ENCODE results near the gene METTL23.
"Not testable (repeated sequence)": the region's sequence is repeated elsewhere in the genome, so short reads cannot be mapped to it uniquely, and the experiment has no call there.

The METTL23 gene

DNA sequence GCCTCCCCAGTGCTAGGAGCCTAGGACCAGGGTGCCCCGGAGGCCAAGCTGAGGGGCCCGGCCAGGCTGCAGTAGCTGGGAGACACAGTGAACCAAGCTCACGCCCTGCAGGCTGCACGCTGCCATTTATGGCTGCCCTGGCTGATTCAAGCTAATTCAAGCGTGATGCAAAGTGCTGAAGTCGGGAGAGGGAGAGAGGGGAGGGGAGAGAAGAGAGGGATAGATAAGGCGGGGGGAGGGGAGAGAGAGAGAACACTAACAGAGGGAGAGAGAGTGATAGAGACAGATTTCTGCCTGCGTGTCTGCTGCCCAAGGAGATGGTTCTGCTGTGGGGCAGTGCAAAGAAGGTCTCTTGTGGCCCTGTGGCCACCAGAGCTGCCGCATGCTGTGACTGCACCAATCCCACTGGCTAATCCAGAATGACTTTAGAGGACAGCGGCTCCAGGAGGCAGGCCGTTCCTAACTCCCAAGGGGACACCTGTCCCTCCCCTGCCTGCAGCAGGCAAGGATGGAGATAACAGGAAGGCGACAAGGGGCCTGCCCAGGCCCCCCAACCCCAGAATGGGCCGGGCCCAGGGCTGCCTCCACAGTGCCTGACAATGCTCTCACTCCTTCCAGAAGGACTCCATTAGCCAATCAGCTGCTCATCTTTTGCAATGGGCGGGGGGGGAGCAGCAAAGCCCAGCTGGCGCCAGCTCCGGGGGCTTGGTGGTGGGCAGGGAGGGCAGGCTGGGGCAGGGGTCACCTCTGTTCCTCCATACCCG is 28.8 kb upstream of the METTL23 start:
- no peak for TF ChIP-seq ZFX (IDR thresholded peaks at IDR 0.05; ENCODE audit: borderline replicate concordance)
- no peak for TF ChIP-seq CTCF (IDR thresholded peaks at IDR 0.05)
- no peak overlapping the region for H3K27ac ChIP-seq

DNA sequence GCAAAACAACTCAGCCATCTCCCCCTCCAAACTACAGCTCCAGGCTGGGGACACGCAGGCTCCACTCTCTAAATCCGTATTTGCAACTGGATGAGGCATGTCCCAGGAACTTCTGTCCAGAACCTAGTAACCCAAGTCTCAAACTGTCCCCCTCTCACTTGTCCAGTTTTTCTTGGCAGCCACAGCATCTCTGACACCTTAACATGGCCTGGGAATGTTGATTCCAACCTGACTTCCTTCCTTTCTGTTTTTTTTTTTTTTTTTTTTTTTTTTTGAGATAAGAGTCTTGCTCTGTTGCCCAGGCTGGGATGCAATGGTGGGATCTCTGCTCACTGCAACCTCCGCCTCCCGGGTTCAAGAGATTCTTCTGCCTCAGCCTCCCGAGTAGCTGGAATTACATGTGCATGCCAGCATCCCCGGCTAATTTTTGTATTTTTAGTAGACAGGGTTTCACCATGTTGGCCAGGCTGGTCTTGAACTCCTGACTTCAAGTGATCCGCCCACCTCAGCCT is 28.1 kb upstream of the METTL23 start:
- not testable (repeated sequence) for H3K27ac ChIP-seq

DNA sequence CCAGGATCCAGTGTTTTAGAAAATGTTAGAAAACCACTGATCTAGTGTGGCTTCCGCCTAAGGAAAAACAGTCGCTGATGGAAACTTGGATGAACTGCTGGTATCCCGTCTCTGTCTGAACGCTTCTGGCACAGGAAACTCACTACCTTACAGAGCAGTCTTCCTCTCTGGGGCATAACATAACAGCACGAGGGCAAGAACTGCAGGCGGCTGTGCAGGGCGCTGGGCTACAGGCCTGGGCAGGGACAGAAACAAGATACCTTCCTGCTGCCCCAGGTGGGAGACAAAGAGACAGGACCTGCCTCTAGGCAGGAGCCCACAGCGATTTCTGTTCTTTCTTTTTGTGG is 26.4 kb upstream of the METTL23 start:
- TF ChIP-seq CTCF (IDR thresholded peaks at IDR 0.05) = no peak
- no peak for TF ChIP-seq ZFX (IDR thresholded peaks at IDR 0.05; ENCODE audit: borderline replicate concordance)
- H3K27ac ChIP-seq = no peak overlapping the region

GRCh38 chr17:76700617-76701470 is 25.8 kb upstream of the METTL23 start:
- no peak for TF ChIP-seq ZFX (IDR thresholded peaks at IDR 0.05; ENCODE audit: borderline replicate concordance)
- TF ChIP-seq CTCF (IDR thresholded peaks at IDR 0.05) = no peak
- H3K27ac ChIP-seq = no peak overlapping the region

GRCh38 chr17:76701471-76701967 is 25.1 kb upstream of the METTL23 start:
- no peak overlapping the region for H3K27ac ChIP-seq
- TF ChIP-seq CTCF (IDR thresholded peaks at IDR 0.05) (no peak), ZFX (IDR thresholded peaks at IDR 0.05; ENCODE audit: borderline replicate concordance) (no peak)

DNA sequence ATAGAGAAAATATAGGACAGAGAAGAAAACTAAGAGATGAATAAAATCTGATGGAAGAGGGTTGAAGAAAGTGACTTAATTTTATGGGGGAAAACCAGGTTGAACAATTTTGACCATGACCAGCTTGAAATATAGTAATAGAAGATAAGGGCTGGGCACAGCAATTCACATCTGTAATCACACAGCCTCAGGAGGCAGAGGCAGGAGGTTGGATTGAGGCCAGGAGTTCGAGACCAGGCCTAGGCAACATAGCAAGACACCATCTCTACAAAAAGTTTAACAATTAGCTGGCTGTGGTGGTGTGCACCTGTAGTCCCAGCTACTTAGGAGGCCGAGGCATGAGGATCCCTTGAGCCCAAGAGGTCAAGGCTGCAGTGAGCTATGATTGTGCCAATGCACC is 24.6 kb upstream of the METTL23 start:
- H3K27ac ChIP-seq = no peak overlapping the region

More for the DNA sequence above, 24.6 kb upstream of the METTL23 start:
- TF ChIP-seq ZFX (IDR thresholded peaks at IDR 0.05; ENCODE audit: borderline replicate concordance) (no peak), CTCF (IDR thresholded peaks at IDR 0.05) (no peak)
